Retinal pigment epithelial cell (primary cell): ENCODE results near the gene KRAS.
"Not testable (repeated sequence)": the region's sequence is repeated elsewhere in the genome, so short reads cannot be mapped to it uniquely, and the experiment has no call there.

ENCODE experiments used
- DNase-seq: peaks from one replicate; pipeline ENCODE4 v3.0.0-alpha.2; 2010; ENCODE audit warnings: low read depth
- H3K4me3 ChIP-seq: 2 replicates; pipeline ENCODE4 v1.5.1; 2011; ENCODE audit warnings: mild to moderate bottlenecking, low read length, control low read depth, moderate library complexity
- TF ChIP-seq, protein P1 (sequence below): conservative IDR thresholded peaks from 2 replicates; pipeline ENCODE4 v1.5.1; 2011; ENCODE audit warnings: low read depth, low read length, control low read depth, inconsistent platforms

Gene KRAS

DNA sequence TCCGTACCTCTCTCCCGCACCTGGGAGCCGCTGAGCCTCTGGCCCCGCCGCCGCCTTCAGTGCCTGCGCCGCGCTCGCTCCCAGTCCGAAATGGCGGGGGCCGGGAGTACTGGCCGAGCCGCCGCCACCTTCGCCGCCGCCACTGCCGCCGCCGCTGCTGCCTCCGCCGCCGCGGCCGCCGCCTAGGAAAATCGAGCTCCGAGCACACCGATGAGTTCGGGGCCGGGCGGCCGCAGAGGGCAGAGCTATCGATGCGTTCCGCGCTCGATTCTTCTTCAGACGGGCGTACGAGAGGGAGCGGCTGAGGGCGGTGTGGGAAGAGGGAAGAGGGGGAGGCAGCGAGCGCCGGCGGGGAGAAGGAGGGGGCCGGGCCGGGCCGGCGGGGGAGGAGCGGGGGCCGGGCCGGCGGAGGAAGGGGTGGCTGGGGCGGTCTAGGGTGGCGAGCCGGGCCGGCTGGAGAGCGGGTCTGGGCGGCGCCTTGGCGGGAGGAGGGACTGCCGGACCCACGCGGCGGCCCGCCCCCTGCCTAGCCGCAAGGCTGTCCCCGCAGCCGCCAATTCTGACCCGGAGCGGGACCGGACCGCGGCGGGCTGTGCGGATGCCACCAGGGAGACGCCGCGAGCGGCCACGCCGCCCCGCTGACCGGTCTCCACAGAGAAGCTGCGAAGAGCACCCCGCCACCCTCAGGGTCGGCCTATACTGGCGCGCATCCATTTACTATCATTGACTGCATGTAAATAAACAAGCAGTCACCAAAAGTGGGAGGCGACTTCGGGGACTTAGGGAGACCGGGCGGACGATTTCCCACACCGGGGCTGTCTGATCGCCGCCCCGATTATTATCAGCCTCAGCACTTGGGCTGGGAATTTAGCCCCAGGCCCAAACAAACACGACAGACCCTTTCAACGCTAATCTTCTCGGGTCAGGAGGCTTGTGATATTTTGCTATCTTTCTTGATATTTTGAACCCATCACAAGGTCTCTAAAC, at the start of gene KRAS:
Gene KRAS (minus strand): TSS at position 186 of the 987 bp plus-strand sequence.
- TF ChIP-seq, protein P1, sequence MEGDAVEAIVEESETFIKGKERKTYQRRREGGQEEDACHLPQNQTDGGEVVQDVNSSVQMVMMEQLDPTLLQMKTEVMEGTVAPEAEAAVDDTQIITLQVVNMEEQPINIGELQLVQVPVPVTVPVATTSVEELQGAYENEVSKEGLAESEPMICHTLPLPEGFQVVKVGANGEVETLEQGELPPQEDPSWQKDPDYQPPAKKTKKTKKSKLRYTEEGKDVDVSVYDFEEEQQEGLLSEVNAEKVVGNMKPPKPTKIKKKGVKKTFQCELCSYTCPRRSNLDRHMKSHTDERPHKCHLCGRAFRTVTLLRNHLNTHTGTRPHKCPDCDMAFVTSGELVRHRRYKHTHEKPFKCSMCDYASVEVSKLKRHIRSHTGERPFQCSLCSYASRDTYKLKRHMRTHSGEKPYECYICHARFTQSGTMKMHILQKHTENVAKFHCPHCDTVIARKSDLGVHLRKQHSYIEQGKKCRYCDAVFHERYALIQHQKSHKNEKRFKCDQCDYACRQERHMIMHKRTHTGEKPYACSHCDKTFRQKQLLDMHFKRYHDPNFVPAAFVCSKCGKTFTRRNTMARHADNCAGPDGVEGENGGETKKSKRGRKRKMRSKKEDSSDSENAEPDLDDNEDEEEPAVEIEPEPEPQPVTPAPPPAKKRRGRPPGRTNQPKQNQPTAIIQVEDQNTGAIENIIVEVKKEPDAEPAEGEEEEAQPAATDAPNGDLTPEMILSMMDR, result no peak
- peak within 1 kb of the TSS; percentile 96 for H3K4me3 ChIP-seq
- DNase-seq, result peak; percentile 94

DNA sequence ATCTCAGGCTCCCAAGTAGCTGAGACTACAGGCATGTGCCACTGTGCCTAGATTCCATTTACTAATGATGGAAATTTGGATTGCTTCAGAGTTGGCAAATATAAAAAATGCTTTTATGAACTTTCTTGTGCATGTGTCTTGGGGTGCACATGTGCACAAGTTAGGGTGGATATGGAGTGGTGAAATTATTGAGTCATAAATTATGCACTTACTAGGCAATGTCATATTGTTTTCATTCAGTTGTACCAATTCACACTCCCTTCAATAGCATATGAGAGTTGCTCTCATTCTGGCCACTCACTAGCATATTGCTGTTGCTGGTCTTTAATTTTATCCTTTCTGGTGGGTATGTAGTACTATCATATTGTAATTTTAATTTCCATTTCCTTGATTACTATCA, 45.7 kb upstream of the KRAS start:
- no peak for DNase-seq
- no peak overlapping the region for H3K4me3 ChIP-seq
- TF ChIP-seq, protein P1, result no peak

DNA sequence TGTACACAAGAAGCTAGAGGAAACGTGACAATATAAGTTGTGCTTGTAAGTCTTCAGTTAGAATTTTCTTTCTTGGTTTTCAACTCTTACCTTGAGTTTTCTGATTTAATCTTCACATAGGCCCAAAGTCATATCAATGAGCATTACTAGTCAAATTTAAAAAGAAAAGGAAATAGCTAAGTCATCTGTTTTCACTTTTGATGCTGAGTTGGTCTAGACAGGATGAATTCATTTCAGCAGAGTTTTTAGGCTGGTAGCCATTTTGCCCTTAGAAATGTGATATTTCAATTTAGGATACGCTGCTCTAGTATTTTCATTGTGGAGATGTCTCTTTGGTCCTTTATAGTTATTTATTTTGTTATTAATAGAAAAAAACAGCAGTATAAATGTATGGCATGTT, 44.6 kb upstream of the KRAS start:
- no peak overlapping the region for H3K4me3 ChIP-seq
- TF ChIP-seq, protein P1, result no peak
- DNase-seq, result no peak

DNA sequence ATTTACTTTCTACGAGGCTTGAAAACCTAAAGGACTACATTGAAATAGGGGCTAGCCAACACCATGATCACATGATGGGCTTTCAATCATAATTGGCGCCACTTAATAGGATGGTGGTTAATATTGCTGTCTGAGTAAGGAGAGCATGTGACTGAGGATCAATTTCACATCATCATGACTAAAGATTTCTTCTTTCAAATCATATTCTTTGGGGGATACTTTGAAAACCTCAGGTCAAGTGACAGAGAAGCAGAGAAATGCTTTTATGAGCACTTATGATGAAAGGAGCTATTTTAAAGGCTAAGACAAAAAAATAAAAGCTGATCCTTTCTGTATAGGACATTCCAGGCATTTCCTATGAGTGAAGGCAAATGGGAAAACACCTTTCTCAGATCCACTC, 42.9 kb upstream of the KRAS start:
- TF ChIP-seq, protein P1, result no peak
- peak; percentile 20 for DNase-seq
- no peak overlapping the region for H3K4me3 ChIP-seq

DNA sequence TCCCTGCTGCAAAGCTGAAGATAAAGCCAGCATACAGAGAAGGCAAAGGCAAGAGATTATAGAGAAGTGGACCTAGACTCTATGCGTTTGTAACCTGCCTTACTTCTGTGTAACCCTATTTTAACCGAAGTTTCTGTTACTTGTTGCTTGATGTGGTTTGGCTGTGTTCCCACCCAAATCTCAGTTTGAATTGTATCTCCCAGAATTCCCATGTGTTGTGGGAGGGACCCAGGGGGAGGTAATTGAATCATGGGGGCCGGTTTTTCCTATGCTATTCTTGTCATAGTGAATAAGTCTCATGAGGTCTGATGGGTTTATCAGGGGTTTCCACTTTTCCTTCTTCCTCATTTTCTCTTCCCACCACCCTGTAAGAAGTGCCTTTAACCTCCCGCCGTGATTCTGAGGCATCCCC, 42.1 kb upstream of the KRAS start:
- H3K4me3 ChIP-seq, DNase-seq: not testable (repeated sequence)

DNA sequence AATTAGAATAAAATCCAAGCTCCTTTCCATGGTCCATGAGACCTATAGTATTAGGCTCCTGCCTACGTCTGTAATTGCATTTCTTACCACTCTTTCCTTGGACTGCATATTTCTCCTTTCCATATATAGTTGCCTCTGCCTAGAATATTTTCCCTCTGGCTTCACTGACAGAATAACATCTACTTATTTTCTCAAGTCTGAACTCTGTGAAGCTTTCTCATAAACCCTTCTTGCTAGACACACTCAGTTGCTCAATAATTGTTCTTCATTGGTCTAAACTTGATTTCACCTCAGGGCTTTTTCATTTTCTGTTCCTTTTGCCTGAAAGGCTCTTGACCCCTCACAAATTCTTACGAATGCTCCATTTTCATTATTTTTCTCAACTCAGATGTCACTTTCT, 36.9 kb upstream of the KRAS start:
- no peak for DNase-seq
- no peak overlapping the region for H3K4me3 ChIP-seq
- TF ChIP-seq, protein P1, result no peak

DNA sequence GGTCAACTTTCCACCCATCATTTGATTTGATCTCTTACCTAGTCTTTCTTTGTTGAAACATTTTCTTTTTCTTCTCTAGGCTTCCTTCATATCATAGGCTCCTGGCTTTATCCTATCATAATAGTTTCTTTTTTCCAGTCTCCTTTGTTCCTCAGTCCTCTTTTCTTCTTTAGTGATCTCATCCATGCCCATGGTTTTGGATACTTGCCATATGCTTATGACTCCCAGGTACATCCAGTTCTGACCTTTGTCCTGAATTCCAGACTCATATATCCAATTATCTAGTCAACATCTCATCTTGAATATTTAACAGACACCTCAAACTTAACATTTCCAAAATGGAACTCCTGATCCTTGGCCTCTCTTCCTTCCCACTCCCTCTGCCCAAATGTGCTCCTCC, 36.1 kb upstream of the KRAS start:
- TF ChIP-seq, protein P1, result no peak
- H3K4me3 ChIP-seq, result no peak overlapping the region

More for the DNA sequence above, 36.1 kb upstream of the KRAS start:
- DNase-seq, result no peak
